ENCODE measurements around the gene GRB14. TPM values are rescaled to one million over a fixed set of nuclear protein-coding genes. Genes with fewer than 3 reads are reported as not detected.

The GRB14 gene
- total RNA-seq, 1 experiment from 2014 or later = not detected

DNA sequence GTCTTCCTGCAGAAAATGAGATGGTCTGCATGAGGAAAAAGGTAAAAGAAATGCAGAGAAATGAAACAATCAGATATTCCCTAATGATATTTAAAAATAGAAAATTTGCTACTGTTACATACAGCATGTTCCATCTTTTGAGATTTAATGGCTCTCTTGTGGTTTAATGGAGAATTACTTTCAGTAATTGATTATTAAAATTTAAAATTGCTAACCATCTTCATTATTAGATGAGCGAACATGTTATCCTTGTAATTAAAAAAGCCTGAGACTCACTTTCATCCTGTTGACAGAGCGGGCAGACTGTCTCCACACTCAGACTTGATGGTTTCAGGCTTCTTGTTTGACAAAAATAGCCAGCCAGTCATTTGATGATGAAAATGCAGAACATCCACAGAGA is 171.0 kb downstream of the GRB14 start:
- DNase-seq (ENCODE audit: low read depth, low spot score) (no peak), ATAC-seq (no peak)
- TF ChIP-seq POLR2AphosphoS5 (IDR thresholded peaks at IDR 0.05; ENCODE audit: low read depth, low read length) = no peak
- no peaks in the 10 kb centered on the region; the same call in 1 of the 2 replicates for H3K4me1 ChIP-seq (ENCODE audit: control insufficient read depth, insufficient read depth, low read length)
- H3K9me3 ChIP-seq (ENCODE audit: control insufficient read depth, insufficient read depth, low read depth, low read length) = no peaks in the 10 kb centered on the region
- H3K27ac ChIP-seq (ENCODE audit: low read length) = no peak overlapping the region
- in situ Hi-C loops (cut with HindIII; ENCODE audit: low pct_unique_long_range_greater_than_20kb, low sequenced_read_pairs) = no loop called here
- ChIA-PET POLR2A (no interaction called here), CTCF (no interaction called here)
- no TSS peak for BruUV-seq (replicated peaks)
- H3K27me3 ChIP-seq (ENCODE audit: control insufficient read depth, insufficient read depth, low read length) = no peaks in the 10 kb centered on the region
- H3K36me3 ChIP-seq (ENCODE audit: control insufficient read depth, insufficient read depth, low read length) = no peaks in the 10 kb centered on the region
- intact Hi-C loops (cut with micrococcal nuclease; ENCODE audit: unreplicated experiment) = no loop called here
- H3K4me3 ChIP-seq (ENCODE audit: low read depth in 2 of 2, low read length in 2 of 2) = no peak overlapping the region

GRCh38 chr2:164449706-164450105 is 171.6 kb downstream of the GRB14 start:
- BruUV-seq (replicated peaks) = no TSS peak
- no peaks in the 10 kb centered on the region for H3K36me3 ChIP-seq (ENCODE audit: control insufficient read depth, insufficient read depth, low read length)
- ChIA-PET POLR2A (no interaction called here), CTCF (no interaction called here)
- TF ChIP-seq CTCF (IDR thresholded peaks at IDR 0.05) (no peak), SIN3A (IDR thresholded peaks at IDR 0.05; ENCODE audit: borderline replicate concordance, insufficient read depth, low read depth, low read length) (no peak), POLR2AphosphoS5 (IDR thresholded peaks at IDR 0.05; ENCODE audit: low read depth, low read length) (no peak), REST (IDR thresholded peaks at IDR 0.05; ENCODE audit: insufficient read depth in 1 of 2, low read depth in 2 of 2, low read length in 1 of 2) (no peak), TCF7L2 (IDR thresholded peaks at IDR 0.05; ENCODE audit: low read depth, low read length) (no peak)
- in situ Hi-C loops (cut with HindIII; ENCODE audit: low pct_unique_long_range_greater_than_20kb, low sequenced_read_pairs) = no loop called here
- H3K27ac ChIP-seq (ENCODE audit: low read length) = no peak overlapping the region
- intact Hi-C loops (cut with micrococcal nuclease; ENCODE audit: unreplicated experiment) = no loop called here
- H3K9me3 ChIP-seq (ENCODE audit: control insufficient read depth, insufficient read depth, low read depth, low read length) = no peaks in the 10 kb centered on the region
- no peak for ATAC-seq
- no peaks in the 10 kb centered on the region; the same call in 1 of the 2 replicates for H3K4me1 ChIP-seq (ENCODE audit: control insufficient read depth, insufficient read depth, low read length)
- no peak for DNase-seq (ENCODE audit: low read depth, low spot score)
- H3K4me3 ChIP-seq (ENCODE audit: low read depth in 2 of 2, low read length in 2 of 2) = no peak overlapping the region
- H3K27me3 ChIP-seq (ENCODE audit: control insufficient read depth, insufficient read depth, low read length) = no peaks in the 10 kb centered on the region

GRCh38 chr2:164447660-164448059 is 173.6 kb downstream of the GRB14 start:
- Histone ChIP-seq H3K4me1 (ENCODE audit: control insufficient read depth, insufficient read depth, low read length) (no peaks in the 10 kb centered on the region; the same call in 1 of the 2 replicates), H3K36me3 (ENCODE audit: control insufficient read depth, insufficient read depth, low read length) (no peaks in the 10 kb centered on the region), H3K9me3 (ENCODE audit: control insufficient read depth, insufficient read depth, low read depth, low read length) (no peaks in the 10 kb centered on the region), H3K27ac (ENCODE audit: low read length) (no peak overlapping the region), H3K4me3 (ENCODE audit: low read depth in 2 of 2, low read length in 2 of 2) (no peak overlapping the region), H3K27me3 (ENCODE audit: control insufficient read depth, insufficient read depth, low read length) (no peaks in the 10 kb centered on the region)
- ATAC-seq = no peak
- BruUV-seq (replicated peaks) = no TSS peak
- ChIA-PET CTCF (no interaction called here), POLR2A (interaction anchor here (0.6 kb wide), 1 partner anchor 218 kb away, joined by 3 read pairs; no protein-coding TSS in a partner anchor)
- in situ Hi-C loops (cut with HindIII; ENCODE audit: low pct_unique_long_range_greater_than_20kb, low sequenced_read_pairs) = no loop called here
- no peak for DNase-seq (ENCODE audit: low read depth, low spot score)
- intact Hi-C loops (cut with micrococcal nuclease; ENCODE audit: unreplicated experiment) = no loop called here
- TF ChIP-seq CTCF (IDR thresholded peaks at IDR 0.05) (no peak), TCF7L2 (IDR thresholded peaks at IDR 0.05; ENCODE audit: low read depth, low read length) (no peak), POLR2AphosphoS5 (IDR thresholded peaks at IDR 0.05; ENCODE audit: low read depth, low read length) (no peak), REST (IDR thresholded peaks at IDR 0.05; ENCODE audit: insufficient read depth in 1 of 2, low read depth in 2 of 2, low read length in 1 of 2) (no peak), SIN3A (IDR thresholded peaks at IDR 0.05; ENCODE audit: borderline replicate concordance, insufficient read depth, low read depth, low read length) (no peak)

Data from Panc1 (cell line).